ENCODE data around the gene DTX4.

The DTX4 gene

DNA sequence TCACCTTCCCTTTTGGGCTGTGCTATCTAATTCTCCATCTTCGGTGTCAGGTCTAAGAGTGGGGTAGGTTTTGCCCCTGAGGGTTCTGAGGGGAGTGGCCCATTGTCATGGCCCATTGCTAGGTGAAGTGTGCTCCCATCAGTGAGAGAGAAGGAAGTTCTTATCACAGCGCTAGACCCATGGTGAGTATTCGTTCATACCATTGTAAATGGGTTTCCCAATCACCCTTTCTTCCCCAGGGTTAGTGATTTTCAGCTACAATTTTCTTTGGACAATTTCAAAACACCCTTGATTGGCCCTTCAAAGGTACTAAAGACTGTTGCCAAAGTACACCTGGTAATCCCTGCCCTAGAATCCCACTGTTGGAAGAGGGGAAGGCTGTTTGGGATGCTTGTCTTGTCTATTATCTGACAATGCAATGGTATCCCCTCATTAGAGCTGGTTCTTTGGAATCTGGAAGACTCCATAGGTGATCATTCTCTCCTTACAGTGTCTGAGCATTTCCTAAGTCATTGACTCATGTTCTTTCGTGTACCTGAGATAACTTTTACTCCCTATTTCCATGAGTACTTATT is 20.6 kb downstream of the DTX4 start:
- TF ChIP-seq USF1 (IDR thresholded peaks at IDR 0.05) (no peak), ZBTB7A (IDR thresholded peaks at IDR 0.05; ENCODE audit: low read depth) (no peak), CREB1 (IDR thresholded peaks at IDR 0.05; ENCODE audit: low read depth) (no peak), TCF12 (IDR thresholded peaks at IDR 0.05; ENCODE audit: low read depth) (no peak), EP300 (IDR thresholded peaks at IDR 0.05; ENCODE audit: borderline replicate concordance) (no peak), REST (IDR thresholded peaks at IDR 0.05; ENCODE audit: low read depth) (no peak), YY1 (IDR thresholded peaks at IDR 0.05; ENCODE audit: low read depth) (no peak), FOXM1 (IDR thresholded peaks at IDR 0.05; ENCODE audit: borderline replicate concordance, low read depth) (no peak), TAF1 (IDR thresholded peaks at IDR 0.05; ENCODE audit: low read depth) (no peak), RAD21 (IDR thresholded peaks at IDR 0.05; ENCODE audit: low read depth) (no peak), NFIC (IDR thresholded peaks at IDR 0.05) (no peak), TEAD4 (IDR thresholded peaks at IDR 0.05) (no peak), CEBPB (IDR thresholded peaks at IDR 0.05) (no peak), MAX (IDR thresholded peaks at IDR 0.05) (no peak), EGR1 (IDR thresholded peaks at IDR 0.05) (no peak)

DNA sequence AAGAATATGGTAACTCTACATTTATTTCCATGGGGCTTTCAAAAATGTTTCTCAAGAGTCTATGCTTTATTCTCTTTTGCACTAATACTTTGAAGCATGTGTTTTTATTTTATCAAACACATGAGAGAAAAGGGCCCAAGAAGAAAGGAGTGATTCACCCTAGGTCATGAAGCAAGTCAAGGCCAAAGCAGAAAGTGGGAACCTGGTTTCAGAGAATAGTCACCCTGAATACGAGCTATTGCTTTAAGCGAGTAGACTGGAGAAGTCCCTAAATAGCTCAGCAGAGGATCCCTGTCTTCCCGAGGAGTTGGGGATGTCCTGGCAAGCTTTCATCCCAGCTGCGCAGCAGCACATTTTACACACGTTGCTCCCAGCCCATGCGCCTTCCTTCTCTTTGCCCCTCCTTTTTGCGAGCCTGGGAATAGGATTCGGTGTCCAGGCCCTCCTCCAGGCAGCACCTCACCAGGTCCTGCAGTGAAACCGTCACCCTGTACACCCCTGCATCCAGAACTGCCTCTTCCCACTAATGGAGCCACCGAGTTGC is 21.7 kb downstream of the DTX4 start:
- no peak for TF ChIP-seq EGR1 (IDR thresholded peaks at IDR 0.05)

DNA sequence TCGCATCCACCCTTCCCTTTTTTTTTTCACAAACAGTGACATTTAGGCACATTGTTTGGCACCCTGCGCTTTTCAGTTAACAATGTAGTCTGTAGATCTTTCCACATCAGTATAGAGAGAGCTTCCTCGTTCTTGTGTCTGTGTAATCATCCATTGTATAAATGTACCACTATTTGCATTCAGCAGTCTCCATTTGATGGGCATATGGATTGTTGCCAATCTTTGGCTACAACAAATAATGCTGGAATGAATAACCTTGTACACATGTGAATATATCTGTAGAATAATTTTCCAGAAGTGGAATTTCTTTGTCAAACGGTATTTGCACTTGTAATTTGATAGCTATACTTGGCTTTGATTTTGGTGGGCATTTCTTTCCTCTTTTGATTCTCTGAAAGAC is 23.7 kb downstream of the DTX4 start:
- TF ChIP-seq FOXM1 (IDR thresholded peaks at IDR 0.05; ENCODE audit: borderline replicate concordance, low read depth) (no peak), TCF12 (IDR thresholded peaks at IDR 0.05; ENCODE audit: low read depth) (no peak), TEAD4 (IDR thresholded peaks at IDR 0.05) (no peak), CEBPB (IDR thresholded peaks at IDR 0.05) (no peak), YY1 (IDR thresholded peaks at IDR 0.05; ENCODE audit: low read depth) (no peak), USF1 (IDR thresholded peaks at IDR 0.05) (no peak), TAF1 (IDR thresholded peaks at IDR 0.05; ENCODE audit: low read depth) (no peak), NFIC (IDR thresholded peaks at IDR 0.05) (no peak), MAX (IDR thresholded peaks at IDR 0.05) (no peak), RAD21 (IDR thresholded peaks at IDR 0.05; ENCODE audit: low read depth) (no peak), CREB1 (IDR thresholded peaks at IDR 0.05; ENCODE audit: low read depth) (no peak), REST (IDR thresholded peaks at IDR 0.05; ENCODE audit: low read depth) (no peak), EP300 (IDR thresholded peaks at IDR 0.05; ENCODE audit: borderline replicate concordance) (no peak), ZBTB7A (IDR thresholded peaks at IDR 0.05; ENCODE audit: low read depth) (no peak)

DNA sequence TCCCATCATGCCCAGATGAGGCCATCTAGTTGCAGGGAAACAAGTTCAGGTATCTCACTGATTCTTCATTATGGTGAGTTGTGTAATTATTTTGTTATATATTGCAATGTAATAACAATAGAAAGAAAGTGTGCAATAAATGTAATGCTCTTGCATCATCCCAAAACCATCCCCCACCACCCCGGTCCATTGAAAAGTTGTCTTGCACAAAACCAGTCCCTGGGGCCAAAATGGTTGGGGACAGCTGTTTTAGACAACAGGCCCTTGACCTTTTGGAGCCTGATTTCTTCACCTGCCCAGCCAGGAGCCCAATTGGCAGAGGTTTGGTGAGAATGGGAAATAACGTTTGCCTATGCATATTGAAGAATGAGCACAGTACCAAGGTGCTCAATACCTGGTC is 24.8 kb downstream of the DTX4 start:
- TF ChIP-seq YY1 (IDR thresholded peaks at IDR 0.05; ENCODE audit: low read depth) (no peak), TEAD4 (IDR thresholded peaks at IDR 0.05) (no peak), EGR1 (IDR thresholded peaks at IDR 0.05) (no peak), RAD21 (IDR thresholded peaks at IDR 0.05; ENCODE audit: low read depth) (no peak), TCF12 (IDR thresholded peaks at IDR 0.05; ENCODE audit: low read depth) (no peak), USF1 (IDR thresholded peaks at IDR 0.05) (no peak), FOXM1 (IDR thresholded peaks at IDR 0.05; ENCODE audit: borderline replicate concordance, low read depth) (no peak), EP300 (IDR thresholded peaks at IDR 0.05; ENCODE audit: borderline replicate concordance) (no peak), CEBPB (IDR thresholded peaks at IDR 0.05) (no peak), MAX (IDR thresholded peaks at IDR 0.05) (no peak), NFIC (IDR thresholded peaks at IDR 0.05) (no peak), CREB1 (IDR thresholded peaks at IDR 0.05; ENCODE audit: low read depth) (no peak), TAF1 (IDR thresholded peaks at IDR 0.05; ENCODE audit: low read depth) (no peak), REST (IDR thresholded peaks at IDR 0.05; ENCODE audit: low read depth) (no peak), ZBTB7A (IDR thresholded peaks at IDR 0.05; ENCODE audit: low read depth) (no peak)

All from Ishikawa (cell line).